SK-N-SH treated with all-trans-retinoic acid at 6 μM for 48 hours (cell line): ENCODE measurements around the gene TMEM131.

Experiments used
- ATAC-seq: fragments of 200-7000 bp; cut with Tn5 transposase; 3 replicates; pipeline ENCODE4 v1.9.1; 2020; ENCODE audit warnings: mild to moderate bottlenecking, moderate library complexity
- ARNTL ChIP-seq: fragments of 450-650 bp; formaldehyde crosslinking; IDR thresholded peaks from 2 replicates; pipeline ENCODE4 v1.5.0; 2020; ENCODE audit warnings: low read depth, mild to moderate bottlenecking, moderate library complexity, borderline replicate concordance
- BACH2 ChIP-seq: fragments of 250-450 bp; sonication (Bioruptor Pico); IDR thresholded peaks from 2 replicates; pipeline ENCODE4 v1.9.0; 2021; ENCODE audit warnings: mild to moderate bottlenecking, borderline replicate concordance
- CSDC2 ChIP-seq: fragments of 250-450 bp; sonication (Bioruptor Pico); IDR thresholded peaks from 2 replicates; pipeline ENCODE4 v1.5.0; 2020; ENCODE audit warnings: mild to moderate bottlenecking, moderate library complexity
- GLIS3 ChIP-seq: fragments of 250-450 bp; sonication (Bioruptor Pico); IDR thresholded peaks from 2 replicates; pipeline ENCODE4 v1.5.0; 2020; ENCODE audit warnings: mild to moderate bottlenecking, moderate library complexity
- ISL1 ChIP-seq: fragments of 250-450 bp; sonication (Bioruptor Pico); IDR thresholded peaks from 2 replicates; pipeline ENCODE4 v2.1.2; 2022; ENCODE audit warnings: mild to moderate bottlenecking, moderate library complexity
- OSR1 ChIP-seq: fragments of 250-450 bp; sonication (Bioruptor Pico); IDR thresholded peaks from 2 replicates; pipeline ENCODE4 v1.8.0; 2022; ENCODE audit warnings: moderate library complexity, mild to moderate bottlenecking, inconsistent platforms
- RARB ChIP-seq: fragments of 250-450 bp; sonication (Bioruptor Pico); IDR thresholded peaks from 2 replicates; pipeline ENCODE4 v1.8.0; 2021; ENCODE audit warnings: mild to moderate bottlenecking, moderate library complexity
- SNAI2 ChIP-seq: fragments of 250-450 bp; sonication (Bioruptor Pico); IDR thresholded peaks from 2 replicates; pipeline ENCODE4 v1.5.0; 2020; ENCODE audit warnings: mild to moderate bottlenecking, moderate library complexity
- TCF4 ChIP-seq: fragments of 250-450 bp; sonication (Bioruptor Pico); IDR thresholded peaks from 2 replicates; pipeline ENCODE4 v1.8.0; 2021; ENCODE audit warnings: mild to moderate bottlenecking, moderate library complexity, borderline replicate concordance
- TOX ChIP-seq: fragments of 250-450 bp; sonication (Bioruptor Pico); IDR thresholded peaks from 2 replicates; pipeline ENCODE4 v1.8.0; 2021; ENCODE audit warnings: mild to moderate bottlenecking, moderate library complexity, borderline replicate concordance
- ZC3H10 ChIP-seq: fragments of 250-450 bp; sonication (Bioruptor Pico); IDR thresholded peaks from 2 replicates; pipeline ENCODE4 v1.5.1; 2021; ENCODE audit warnings: mild to moderate bottlenecking, moderate library complexity
- ZFP3 ChIP-seq: fragments of 250-450 bp; sonication (Bioruptor Pico); IDR thresholded peaks from 2 replicates; pipeline ENCODE4 v1.5.0; 2020; ENCODE audit warnings: mild to moderate bottlenecking, moderate library complexity
- ZFP30 ChIP-seq: fragments of 450-650 bp; formaldehyde crosslinking; IDR thresholded peaks from 2 replicates; pipeline ENCODE4 v1.5.0; 2022; ENCODE audit warnings: mild to moderate bottlenecking, moderate library complexity
- ZNF565 ChIP-seq: fragments of 450-650 bp; formaldehyde crosslinking; conservative IDR thresholded peaks from 2 replicates; pipeline ENCODE4 v1.5.0; 2020; ENCODE audit warnings: low read depth, mild to moderate bottlenecking, moderate library complexity
- ZNF70 ChIP-seq: fragments of 450-650 bp; formaldehyde crosslinking; IDR thresholded peaks from 2 replicates; pipeline ENCODE4 v1.5.0; 2020; ENCODE audit warnings: mild to moderate bottlenecking, moderate library complexity
- ZNF8 ChIP-seq: fragments of 450-650 bp; formaldehyde crosslinking; IDR thresholded peaks from 2 replicates; pipeline ENCODE4 v1.5.0; 2020; ENCODE audit warnings: mild to moderate bottlenecking, moderate library complexity
- TF ChIP-seq, protein P1 (sequence below): fragments of 250-450 bp; sonication (Bioruptor Pico); IDR thresholded peaks from 2 replicates; pipeline ENCODE4 v1.8.0; 2020; ENCODE audit warnings: mild to moderate bottlenecking, moderate library complexity, borderline replicate concordance
- TF ChIP-seq, protein P2 (sequence below): fragments of 250-450 bp; sonication (Bioruptor Pico); IDR thresholded peaks from 2 replicates; pipeline ENCODE4 v1.5.1; 2020; ENCODE audit warnings: low read depth, mild to moderate bottlenecking, moderate library complexity
- TF ChIP-seq, protein P3 (sequence below): fragments of 250-450 bp; sonication (Bioruptor Pico); IDR thresholded peaks from 2 replicates; pipeline ENCODE4 v1.8.0; 2021; ENCODE audit warnings: low read depth, mild to moderate bottlenecking, moderate library complexity, borderline replicate concordance
- TF ChIP-seq, protein P4 (sequence below): fragments of 250-450 bp; sonication (Bioruptor Pico); IDR thresholded peaks from 2 replicates; pipeline ENCODE4 v1.5.0; 2020; ENCODE audit warnings: mild to moderate bottlenecking, moderate library complexity
- TF ChIP-seq, protein P5 (sequence below): fragments of 250-450 bp; sonication (Bioruptor Pico); IDR thresholded peaks from 2 replicates; pipeline ENCODE4 v1.5.1; 2021; ENCODE audit warnings: mild to moderate bottlenecking, moderate library complexity

TMEM131 gene

DNA sequence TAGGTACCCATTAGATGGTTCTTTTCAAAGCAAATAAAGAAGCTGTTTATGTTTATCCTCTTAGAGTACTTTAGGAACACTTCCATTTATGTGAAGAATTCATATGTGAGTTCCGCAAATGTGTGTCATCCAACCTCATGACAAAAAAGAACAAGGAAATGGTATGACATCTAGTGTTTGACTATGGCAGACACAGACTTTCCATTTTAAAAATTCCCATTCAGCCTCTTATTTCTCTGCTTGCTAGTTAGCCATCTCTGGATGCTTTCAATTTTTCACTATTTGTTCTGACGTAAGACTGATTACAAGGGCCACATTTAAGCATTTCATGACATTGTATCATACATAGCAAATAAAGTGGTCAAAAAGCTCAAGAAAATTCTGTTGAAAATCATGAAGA lies 179.3 kb downstream of the TMEM131 start:
- no peak for ATAC-seq
- TF ChIP-seq GLIS3 (CRISPR knock-in tag): no peak
- no peak for TF ChIP-seq ARNTL
- no peak for TF ChIP-seq ZC3H10 (CRISPR knock-in tag)
- no peak for TF ChIP-seq SNAI2 (CRISPR knock-in tag)
- TF ChIP-seq ZNF565: no peak
- no peak for TF ChIP-seq TOX
- TF ChIP-seq TCF4 (CRISPR knock-in tag): no peak
- TF ChIP-seq OSR1 (CRISPR knock-in tag): no peak
- no peak for TF ChIP-seq RARB (CRISPR knock-in tag)
- no peak for TF ChIP-seq ZFP3
- TF ChIP-seq ISL1: no peak
- TF ChIP-seq ZNF70 (CRISPR knock-in tag): no peak

DNA sequence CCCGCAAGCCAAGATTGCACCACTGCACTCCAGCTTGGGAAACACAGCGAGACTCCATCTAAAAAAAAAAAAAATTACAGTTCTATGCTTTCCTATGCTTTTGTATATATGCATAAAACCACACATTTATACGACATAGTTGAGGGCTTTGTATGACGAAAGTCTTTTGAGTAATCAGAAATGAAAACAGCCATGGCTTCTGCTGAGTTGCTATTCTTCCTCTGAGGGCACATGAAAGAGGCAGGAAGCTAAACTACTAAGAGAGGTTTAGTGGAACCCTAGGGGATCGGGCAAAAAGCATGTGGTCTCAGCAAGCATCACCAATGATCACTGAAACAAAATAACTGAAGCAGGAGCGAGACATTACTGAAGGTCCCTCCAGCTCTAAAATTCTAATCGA lies 182.8 kb downstream of the TMEM131 start:
- no peak for TF ChIP-seq TOX
- TF ChIP-seq, protein P1, sequence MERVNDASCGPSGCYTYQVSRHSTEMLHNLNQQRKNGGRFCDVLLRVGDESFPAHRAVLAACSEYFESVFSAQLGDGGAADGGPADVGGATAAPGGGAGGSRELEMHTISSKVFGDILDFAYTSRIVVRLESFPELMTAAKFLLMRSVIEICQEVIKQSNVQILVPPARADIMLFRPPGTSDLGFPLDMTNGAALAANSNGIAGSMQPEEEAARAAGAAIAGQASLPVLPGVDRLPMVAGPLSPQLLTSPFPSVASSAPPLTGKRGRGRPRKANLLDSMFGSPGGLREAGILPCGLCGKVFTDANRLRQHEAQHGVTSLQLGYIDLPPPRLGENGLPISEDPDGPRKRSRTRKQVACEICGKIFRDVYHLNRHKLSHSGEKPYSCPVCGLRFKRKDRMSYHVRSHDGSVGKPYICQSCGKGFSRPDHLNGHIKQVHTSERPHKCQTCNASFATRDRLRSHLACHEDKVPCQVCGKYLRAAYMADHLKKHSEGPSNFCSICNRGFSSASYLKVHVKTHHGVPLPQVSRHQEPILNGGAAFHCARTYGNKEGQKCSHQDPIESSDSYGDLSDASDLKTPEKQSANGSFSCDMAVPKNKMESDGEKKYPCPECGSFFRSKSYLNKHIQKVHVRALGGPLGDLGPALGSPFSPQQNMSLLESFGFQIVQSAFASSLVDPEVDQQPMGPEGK (CRISPR knock-in tag): no peak
- TF ChIP-seq ISL1: no peak
- TF ChIP-seq, protein P2, sequence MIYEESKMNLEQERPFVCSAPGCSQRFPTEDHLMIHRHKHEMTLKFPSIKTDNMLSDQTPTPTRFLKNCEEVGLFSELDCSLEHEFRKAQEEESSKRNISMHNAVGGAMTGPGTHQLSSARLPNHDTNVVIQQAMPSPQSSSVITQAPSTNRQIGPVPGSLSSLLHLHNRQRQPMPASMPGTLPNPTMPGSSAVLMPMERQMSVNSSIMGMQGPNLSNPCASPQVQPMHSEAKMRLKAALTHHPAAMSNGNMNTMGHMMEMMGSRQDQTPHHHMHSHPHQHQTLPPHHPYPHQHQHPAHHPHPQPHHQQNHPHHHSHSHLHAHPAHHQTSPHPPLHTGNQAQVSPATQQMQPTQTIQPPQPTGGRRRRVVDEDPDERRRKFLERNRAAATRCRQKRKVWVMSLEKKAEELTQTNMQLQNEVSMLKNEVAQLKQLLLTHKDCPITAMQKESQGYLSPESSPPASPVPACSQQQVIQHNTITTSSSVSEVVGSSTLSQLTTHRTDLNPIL (CRISPR knock-in tag): no peak
- no peak for TF ChIP-seq BACH2 (CRISPR knock-in tag)
- TF ChIP-seq ZFP30: no peak
- no peak for ATAC-seq

DNA sequence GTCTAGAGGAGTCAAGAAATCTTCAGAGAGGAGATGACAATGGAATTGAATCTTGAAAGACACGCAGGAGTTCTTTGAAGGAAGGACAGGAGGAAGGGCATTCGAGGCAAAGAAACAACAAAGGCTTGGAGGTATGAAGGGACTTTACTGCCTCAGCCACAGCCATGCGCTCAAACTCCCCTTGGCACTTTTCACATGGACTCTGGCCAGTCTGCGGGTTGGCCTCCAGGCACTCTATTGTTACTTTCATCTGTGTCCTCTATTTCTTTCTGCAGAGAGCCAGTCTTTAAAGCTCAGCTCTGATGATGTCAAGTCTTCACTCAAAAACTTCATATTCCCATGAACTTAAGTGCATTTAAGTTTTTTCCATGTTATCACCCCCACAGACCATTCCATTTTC lies 186.9 kb downstream of the TMEM131 start:
- ATAC-seq: no peak
- no peak for TF ChIP-seq TOX
- no peak for TF ChIP-seq GLIS3 (CRISPR knock-in tag)

DNA sequence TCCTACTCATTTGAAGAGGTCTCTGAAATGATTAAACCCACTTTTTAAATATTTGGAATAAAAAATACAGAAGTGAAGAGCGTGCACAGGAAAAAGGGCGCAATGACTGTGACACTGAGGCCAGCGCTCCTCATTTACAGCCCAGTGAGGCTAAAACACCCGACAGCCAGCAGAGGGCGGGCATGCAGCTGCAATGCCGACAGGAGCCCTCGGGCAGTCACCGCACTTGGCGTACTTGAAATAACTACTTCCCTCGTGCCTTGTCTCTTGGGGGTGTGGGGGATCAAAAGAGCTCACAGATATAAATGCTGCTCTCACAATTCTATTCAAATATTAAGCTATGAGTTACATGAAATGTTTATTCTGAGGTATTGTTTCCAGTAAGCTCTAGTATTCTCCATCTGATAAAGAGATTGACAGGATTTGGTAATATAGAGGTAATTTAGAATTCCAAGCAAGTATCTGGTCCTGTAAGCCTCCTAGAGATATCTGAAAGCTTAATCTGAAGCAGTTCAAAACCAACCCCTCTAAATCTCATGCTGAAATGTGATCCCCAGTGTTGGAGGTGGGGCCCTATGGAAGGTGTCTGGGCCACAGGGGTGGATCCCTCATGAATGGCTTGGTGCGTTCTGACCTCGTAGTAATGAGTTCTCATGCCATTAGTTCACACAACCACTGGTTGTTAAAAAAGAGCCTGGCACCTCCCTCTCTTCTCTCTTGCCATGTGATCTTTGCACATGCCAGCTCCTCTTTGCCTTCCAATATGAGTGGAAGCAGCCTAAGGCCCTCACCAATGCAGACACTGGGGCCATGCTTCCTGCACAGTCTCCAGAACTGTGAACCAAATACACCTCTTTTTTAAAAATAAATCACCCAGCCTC lies 188.8 kb downstream of the TMEM131 start:
- TF ChIP-seq, protein P1 (CRISPR knock-in tag): no peak
- TF ChIP-seq TCF4 (CRISPR knock-in tag) (no peak), ZNF565 (no peak), ZFP30 (no peak), ZFP3 (no peak), BACH2 (CRISPR knock-in tag) (no peak), ZNF8 (CRISPR knock-in tag) (no peak), ISL1 (no peak), OSR1 (CRISPR knock-in tag) (no peak), GLIS3 (CRISPR knock-in tag) (no peak), RARB (CRISPR knock-in tag) (no peak), SNAI2 (CRISPR knock-in tag) (no peak), CSDC2 (CRISPR knock-in tag) (no peak), ARNTL (no peak)
- TF ChIP-seq, protein P3, sequence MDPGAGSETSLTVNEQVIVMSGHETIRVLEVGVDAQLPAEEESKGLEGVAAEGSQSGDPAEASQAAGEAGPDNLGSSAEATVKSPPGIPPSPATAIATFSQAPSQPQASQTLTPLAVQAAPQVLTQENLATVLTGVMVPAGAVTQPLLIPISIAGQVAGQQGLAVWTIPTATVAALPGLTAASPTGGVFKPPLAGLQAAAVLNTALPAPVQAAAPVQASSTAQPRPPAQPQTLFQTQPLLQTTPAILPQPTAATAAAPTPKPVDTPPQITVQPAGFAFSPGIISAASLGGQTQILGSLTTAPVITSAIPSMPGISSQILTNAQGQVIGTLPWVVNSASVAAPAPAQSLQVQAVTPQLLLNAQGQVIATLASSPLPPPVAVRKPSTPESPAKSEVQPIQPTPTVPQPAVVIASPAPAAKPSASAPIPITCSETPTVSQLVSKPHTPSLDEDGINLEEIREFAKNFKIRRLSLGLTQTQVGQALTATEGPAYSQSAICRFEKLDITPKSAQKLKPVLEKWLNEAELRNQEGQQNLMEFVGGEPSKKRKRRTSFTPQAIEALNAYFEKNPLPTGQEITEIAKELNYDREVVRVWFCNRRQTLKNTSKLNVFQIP (CRISPR knock-in tag): no peak
- TF ChIP-seq, protein P2 (CRISPR knock-in tag): no peak
- TF ChIP-seq, protein P4, sequence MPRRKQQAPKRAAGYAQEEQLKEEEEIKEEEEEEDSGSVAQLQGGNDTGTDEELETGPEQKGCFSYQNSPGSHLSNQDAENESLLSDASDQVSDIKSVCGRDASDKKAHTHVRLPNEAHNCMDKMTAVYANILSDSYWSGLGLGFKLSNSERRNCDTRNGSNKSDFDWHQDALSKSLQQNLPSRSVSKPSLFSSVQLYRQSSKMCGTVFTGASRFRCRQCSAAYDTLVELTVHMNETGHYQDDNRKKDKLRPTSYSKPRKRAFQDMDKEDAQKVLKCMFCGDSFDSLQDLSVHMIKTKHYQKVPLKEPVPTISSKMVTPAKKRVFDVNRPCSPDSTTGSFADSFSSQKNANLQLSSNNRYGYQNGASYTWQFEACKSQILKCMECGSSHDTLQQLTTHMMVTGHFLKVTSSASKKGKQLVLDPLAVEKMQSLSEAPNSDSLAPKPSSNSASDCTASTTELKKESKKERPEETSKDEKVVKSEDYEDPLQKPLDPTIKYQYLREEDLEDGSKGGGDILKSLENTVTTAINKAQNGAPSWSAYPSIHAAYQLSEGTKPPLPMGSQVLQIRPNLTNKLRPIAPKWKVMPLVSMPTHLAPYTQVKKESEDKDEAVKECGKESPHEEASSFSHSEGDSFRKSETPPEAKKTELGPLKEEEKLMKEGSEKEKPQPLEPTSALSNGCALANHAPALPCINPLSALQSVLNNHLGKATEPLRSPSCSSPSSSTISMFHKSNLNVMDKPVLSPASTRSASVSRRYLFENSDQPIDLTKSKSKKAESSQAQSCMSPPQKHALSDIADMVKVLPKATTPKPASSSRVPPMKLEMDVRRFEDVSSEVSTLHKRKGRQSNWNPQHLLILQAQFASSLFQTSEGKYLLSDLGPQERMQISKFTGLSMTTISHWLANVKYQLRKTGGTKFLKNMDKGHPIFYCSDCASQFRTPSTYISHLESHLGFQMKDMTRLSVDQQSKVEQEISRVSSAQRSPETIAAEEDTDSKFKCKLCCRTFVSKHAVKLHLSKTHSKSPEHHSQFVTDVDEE (CRISPR knock-in tag): no peak
- TF ChIP-seq, protein P5, sequence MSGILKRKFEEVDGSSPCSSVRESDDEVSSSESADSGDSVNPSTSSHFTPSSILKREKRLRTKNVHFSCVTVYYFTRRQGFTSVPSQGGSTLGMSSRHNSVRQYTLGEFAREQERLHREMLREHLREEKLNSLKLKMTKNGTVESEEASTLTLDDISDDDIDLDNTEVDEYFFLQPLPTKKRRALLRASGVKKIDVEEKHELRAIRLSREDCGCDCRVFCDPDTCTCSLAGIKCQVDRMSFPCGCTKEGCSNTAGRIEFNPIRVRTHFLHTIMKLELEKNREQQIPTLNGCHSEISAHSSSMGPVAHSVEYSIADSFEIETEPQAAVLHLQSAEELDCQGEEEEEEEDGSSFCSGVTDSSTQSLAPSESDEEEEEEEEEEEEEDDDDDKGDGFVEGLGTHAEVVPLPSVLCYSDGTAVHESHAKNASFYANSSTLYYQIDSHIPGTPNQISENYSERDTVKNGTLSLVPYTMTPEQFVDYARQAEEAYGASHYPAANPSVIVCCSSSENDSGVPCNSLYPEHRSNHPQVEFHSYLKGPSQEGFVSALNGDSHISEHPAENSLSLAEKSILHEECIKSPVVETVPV: no peak
- ATAC-seq: peak; percentile 100
